ENCODE measurements around the gene RRAD. TPM values are rescaled to one million over a fixed set of nuclear protein-coding genes. Genes with fewer than 3 reads are reported as not detected.

The RRAD gene
- total RNA-seq, 1 experiment from 2014 or later, result 0.08 TPM

- no peak for DNase-seq (ENCODE audit: low spot score)
Observed at GRCh38 chr16:66917741-66918140, 7.6 kb downstream of the RRAD start.

GRCh38 chr16:66916518-66916917 lies 8.8 kb downstream of the RRAD start:
- no peak for DNase-seq (ENCODE audit: low spot score)

- no peak for DNase-seq (ENCODE audit: low spot score)
Observed at GRCh38 chr16:66915041-66915440, 10.3 kb downstream of the RRAD start.

GRCh38 chr16:66914541-66914940 lies 10.8 kb downstream of the RRAD start:
- DNase-seq (ENCODE audit: low spot score), result no peak

- no peak for DNase-seq (ENCODE audit: low spot score)
Observed at GRCh38 chr16:66913711-66914110, 11.6 kb downstream of the RRAD start.

GRCh38 chr16:66913081-66913480 lies 12.3 kb downstream of the RRAD start:
- no peak for DNase-seq (ENCODE audit: low spot score)

GRCh38 chr16:66911801-66912200 lies 13.5 kb downstream of the RRAD start:
- DNase-seq (ENCODE audit: low spot score), result no peak

GRCh38 chr16:66911112-66911511 lies 14.2 kb downstream of the RRAD start:
- no peak for DNase-seq (ENCODE audit: low spot score)

- DNase-seq (ENCODE audit: low spot score), result no peak
Observed at GRCh38 chr16:66910175-66910940, 15.0 kb downstream of the RRAD start.

- DNase-seq (ENCODE audit: low spot score), result no peak
Observed at GRCh38 chr16:66908762-66909559, 16.4 kb downstream of the RRAD start.

GRCh38 chr16:66908116-66908515 lies 17.2 kb downstream of the RRAD start:
- DNase-seq (ENCODE audit: low spot score), result no peak

- no peak for DNase-seq (ENCODE audit: low spot score)
Observed at GRCh38 chr16:66906916-66907836, 18.2 kb downstream of the RRAD start.

GRCh38 chr16:66905633-66906539 lies 19.4 kb downstream of the RRAD start:
- DNase-seq (ENCODE audit: low spot score), result peak; percentile 83

GRCh38 chr16:66904846-66905632 lies 20.3 kb downstream of the RRAD start:
- DNase-seq (ENCODE audit: low spot score), result no peak

GRCh38 chr16:66904428-66904845 lies 20.9 kb downstream of the RRAD start:
- no peak for DNase-seq (ENCODE audit: low spot score)

- no peak for DNase-seq (ENCODE audit: low spot score)
Observed at GRCh38 chr16:66903544-66904427, 21.5 kb downstream of the RRAD start.

- no peak for DNase-seq (ENCODE audit: low spot score)
Observed at GRCh38 chr16:66902648-66903543, 22.4 kb downstream of the RRAD start.

- DNase-seq (ENCODE audit: low spot score), result no peak
Observed at GRCh38 chr16:66901626-66902025, 23.7 kb downstream of the RRAD start.

All from HT-29 (cell line).